HG02973 (cell line): Measurements from ENCODE around the gene MXI1.
"Not testable (repeated sequence)": the region's sequence is repeated elsewhere in the genome, so short reads cannot be mapped to it uniquely, and the experiment has no call there.

ENCODE experiments used
- ATAC-seq: cut with Tn5 transposase; IDR thresholded peaks from one replicate; pipeline ENCODE4 v1.9.1; 2021; ENCODE audit warnings: moderate library complexity; ENCODE audit not compliant: unreplicated experiment

The MXI1 gene

DNA sequence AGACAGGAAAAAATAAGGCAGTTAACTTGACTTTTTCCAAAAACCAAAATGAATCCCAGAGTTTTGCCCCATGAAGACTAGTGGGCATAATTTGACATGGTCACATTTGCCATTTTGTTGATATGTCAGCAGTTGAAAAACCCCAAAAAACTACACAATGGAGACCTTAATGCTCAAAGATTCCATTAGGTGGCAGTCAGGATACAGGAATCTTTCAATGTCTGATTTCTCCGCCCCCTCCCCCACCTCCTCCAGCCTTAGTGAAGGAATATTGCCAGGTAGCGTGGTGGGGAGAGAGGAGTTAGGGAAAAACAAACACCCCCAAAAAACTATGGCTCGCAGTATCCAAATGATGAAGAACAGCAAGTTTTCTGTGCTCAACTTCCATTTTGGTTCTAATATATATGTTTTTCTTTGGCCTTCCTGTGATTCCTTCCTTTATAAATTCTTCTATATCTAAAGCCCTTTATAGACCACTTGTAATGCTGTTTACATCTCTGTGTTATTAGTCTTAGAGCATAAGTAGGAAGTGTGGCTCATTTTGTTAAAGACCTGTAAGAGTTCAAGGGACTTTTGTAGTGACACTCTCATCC, 104.0 kb downstream of the MXI1 start:
- no peak for ATAC-seq

GRCh38 chr10:110312206-110312605, 104.8 kb downstream of the MXI1 start:
- ATAC-seq, result no peak

DNA sequence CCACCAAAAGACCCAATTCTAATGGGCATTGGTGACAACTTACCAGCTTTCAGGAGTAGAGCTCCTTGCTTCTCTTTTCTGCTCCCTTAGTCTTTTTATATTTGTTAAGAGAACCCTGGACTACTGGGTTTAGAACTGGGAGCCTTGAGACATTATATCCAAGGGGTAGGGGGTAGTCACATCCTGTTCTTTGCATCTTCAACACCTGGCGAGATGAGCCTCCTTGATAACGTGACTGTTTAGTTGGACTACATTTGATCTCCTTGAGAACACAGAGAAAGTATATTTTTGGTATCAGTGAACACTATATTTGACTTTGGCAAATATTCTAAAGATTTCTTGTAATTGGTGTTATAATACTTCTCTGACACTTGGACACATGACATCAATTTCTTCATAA, 106.3 kb downstream of the MXI1 start:
- no peak for ATAC-seq

- no peak for ATAC-seq
These were observed 110.8 kb downstream of the MXI1 start for GRCh38 chr10:110317866-110318850.

DNA sequence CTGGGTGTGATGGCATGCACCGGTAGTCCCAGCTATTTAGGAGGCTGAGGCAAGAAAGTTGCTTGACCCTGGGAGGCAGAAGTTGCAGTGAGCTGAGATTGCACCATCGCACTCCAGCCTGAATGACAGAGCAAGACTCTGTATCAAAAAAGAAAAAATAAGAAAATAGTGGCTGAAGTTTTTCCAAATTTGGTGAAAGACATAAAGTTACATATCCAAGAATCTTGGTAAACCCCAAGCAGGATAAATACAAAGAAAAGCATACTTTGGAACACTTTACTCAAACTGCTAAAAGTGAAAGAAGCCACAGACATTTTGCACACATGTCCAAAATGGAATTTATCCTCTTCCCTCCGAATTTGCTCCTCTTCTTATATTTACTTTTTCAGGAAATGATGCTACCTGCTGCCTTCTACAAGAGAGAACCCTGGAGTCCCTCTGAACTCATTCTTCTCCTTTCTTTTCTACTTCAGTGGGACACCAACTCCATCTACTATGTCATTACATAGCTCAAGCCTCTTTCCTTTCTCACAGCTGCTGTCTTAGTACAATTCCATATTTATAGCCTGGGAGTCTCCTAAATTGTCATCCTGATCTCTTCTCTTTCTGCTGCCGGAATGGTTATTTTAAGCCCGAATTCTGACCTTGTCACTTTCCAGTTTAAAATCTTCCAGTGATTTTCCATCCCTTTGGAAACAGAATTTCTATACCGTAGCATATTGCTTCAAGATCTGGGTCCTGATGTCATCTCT, 114.6 kb downstream of the MXI1 start:
- ATAC-seq, result no peak

GRCh38 chr10:110323503-110323902, 116.1 kb downstream of the MXI1 start:
- ATAC-seq, result no peak

DNA sequence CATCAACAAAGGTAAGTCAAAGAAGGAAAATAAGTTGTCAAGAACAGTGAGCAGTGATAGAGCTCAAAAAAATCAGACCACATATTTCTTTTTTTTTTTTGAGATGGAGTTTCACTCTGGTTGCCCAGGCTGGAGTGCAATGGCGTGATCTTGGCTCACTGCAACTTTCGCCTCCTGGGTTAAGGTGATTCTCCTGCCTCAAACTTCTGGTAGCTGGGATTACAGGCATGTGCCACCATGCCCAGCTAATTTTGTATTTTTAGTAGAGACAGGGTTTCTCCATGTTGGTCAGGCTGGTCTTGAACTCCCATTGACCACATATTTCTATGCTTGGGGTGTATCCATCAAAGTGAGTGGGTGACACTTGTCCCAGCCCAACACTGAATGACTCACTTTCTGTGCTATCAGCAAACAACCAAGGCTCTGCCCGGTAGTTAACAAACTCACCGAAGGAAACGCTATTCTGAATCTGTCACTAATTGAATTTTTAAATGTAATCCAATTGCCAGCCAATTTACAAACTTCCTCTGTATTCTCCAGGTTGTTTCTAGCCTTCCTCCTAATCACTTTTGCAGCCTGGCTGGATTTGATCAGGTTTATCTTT, 116.9 kb downstream of the MXI1 start:
- no peak for ATAC-seq

- ATAC-seq, result no peak
These were observed 117.4 kb downstream of the MXI1 start for GRCh38 chr10:110324805-110325280.

DNA sequence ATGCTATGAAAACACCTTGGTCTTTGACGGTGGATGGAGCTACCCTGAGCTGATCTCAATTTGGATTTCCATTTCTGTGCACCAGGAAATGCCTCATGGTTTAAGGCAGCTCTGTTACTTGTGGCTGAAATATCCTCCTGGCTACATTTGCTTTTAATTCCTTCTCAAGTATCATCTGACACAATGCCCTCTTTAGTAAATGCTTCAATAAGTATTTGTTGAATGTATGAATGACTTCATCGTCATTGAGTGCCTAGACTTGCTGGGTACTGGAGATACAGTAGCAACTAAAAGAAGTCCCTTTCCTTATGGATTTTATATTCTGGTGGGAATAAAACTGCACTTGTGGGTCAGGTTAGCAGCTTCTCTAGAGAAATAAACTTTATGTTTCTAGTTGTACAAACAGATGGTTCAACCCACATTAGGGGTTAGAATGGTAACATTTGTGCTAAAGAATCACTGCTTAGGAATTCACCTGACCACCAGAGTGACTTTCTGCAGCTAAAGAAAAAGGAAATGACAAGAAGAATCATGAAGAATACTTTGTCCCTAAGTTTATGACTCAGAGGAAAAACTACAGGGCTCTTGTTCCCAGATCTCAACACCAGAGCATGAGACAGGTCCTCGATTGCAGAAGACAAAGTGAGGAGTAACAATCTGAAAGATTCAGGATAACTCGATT, 119.1 kb downstream of the MXI1 start:
- no peak for ATAC-seq

DNA sequence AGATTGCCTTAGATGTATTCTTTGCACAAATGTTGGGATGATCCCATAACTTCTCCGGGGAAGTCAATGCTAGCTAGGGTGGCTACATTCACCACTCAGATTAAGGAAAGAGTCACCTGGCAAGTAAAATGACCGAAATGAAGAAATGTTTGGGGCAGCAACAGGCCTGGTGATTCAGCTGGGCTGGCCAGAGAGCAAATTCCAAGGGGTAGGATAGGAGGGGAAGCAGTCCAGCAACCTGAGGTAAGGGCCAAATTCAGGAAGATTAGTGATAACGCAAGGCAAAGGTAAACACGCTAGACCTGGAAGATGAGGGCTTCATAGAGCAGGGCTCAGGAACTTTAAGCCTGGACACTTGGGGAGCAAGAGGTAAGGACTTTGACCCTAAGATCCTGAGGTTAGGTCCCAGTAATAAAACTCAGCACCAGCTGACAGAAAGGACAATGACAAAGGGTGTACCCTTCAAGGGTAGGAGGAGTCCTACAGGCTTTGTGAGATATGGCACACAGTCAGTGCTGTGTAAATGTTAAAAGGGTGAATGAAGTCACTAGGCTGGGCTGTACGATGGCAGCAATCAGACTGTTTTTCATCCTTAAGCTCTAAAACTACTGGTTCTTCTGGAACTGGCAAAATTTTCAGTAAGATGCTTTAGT, 120.0 kb downstream of the MXI1 start:
- ATAC-seq, result no peak

DNA sequence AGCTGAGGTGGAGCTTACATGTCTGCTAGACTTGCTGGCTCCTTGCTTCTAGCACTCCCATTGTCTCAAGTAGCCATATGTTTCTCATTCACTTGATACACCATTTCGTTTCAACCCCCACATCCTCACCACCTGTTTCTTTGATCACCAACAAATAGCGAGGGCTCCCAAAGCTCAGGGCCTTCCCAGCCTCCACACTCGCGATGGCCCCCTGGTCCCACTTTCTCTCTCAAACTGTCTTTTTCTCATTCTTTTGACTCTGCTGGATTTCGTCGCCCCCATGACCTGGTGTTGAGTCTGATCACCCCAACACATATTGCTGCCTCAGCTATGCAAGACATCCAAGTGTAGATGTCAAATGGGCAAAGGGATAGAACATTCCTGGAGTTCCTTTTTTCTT, 123.3 kb downstream of the MXI1 start:
- no peak for ATAC-seq

- ATAC-seq, result not testable (repeated sequence)
These were observed 123.9 kb downstream of the MXI1 start for GRCh38 chr10:110331226-110331795.

- no peak for ATAC-seq
These were observed 126.8 kb downstream of the MXI1 start for GRCh38 chr10:110334061-110334656.

GRCh38 chr10:110335314-110336064, 128.1 kb downstream of the MXI1 start:
- ATAC-seq, result no peak

DNA sequence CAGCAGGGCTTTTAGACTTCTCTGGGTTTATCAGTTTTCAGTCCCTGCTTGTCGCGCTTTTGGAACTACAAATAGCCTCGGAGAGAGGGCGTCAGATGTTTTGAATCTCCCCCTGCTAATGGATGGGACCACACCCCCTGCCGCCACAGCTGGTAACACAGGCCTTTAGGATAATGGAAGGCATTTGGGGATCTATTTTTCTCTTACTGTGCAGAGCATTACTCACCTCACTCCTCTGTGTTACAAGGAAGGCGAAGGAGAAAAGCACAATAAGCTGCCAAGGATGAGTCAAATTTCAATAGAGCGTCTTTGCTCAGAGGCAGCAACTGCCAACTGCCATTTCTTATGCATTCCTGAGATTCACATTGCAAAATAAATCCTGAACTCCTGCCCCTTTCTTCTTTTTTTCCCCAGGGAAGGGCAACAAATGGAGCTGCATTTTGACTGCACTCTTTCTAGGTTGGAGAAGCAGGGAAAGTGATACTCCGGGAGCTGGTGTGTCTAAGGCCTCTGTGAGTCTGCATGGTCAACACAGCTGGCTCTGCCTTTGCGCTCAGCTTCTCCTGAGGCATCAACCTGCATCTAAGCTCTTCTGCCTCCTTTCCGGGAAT, 128.8 kb downstream of the MXI1 start:
- no peak for ATAC-seq
